ENCODE data around the gene CD22. TPM values are rescaled to one million over a fixed set of nuclear protein-coding genes. Genes with fewer than 3 reads are reported as not detected.

CD22 gene
- polyA plus RNA-seq, 1 donor (not counting 4 experiments of a cell fraction or from before 2014, with no cell fraction given), result 0.26 TPM

GRCh38 chr19:35347930-35348298, 18.9 kb downstream of the CD22 start:
- H3K4me2 ChIP-seq (ENCODE audit: control insufficient read depth, extremely low read depth, insufficient read depth, low read depth, low read length), result no peak overlapping the region
- H3K4me1 ChIP-seq (ENCODE audit: control insufficient read depth, extremely low read depth, insufficient read depth, low read length), result no peaks in the 10 kb centered on the region
- H3K36me3 ChIP-seq (ENCODE audit: control insufficient read depth in 2 of 2, extremely low read depth in 1 of 2, insufficient read depth in 2 of 2, low read length in 2 of 2), result no peaks in the 10 kb centered on the region
- FAIRE-seq, result no peak
- no peaks in the 10 kb centered on the region for H3K9me1 ChIP-seq (ENCODE audit: control insufficient read depth, extremely low read depth, insufficient read depth, low read length)
- no peak overlapping the region for H3K4me3 ChIP-seq (ENCODE audit: control insufficient read depth in 2 of 3, extremely low read depth in 1 of 3, insufficient read depth in 2 of 3, low read depth in 1 of 3, low read length in 3 of 3)
- dilution Hi-C loops (cut with MboI; ENCODE audit: extremely low pct_ligation_motif_present, low sequenced_read_pairs), result no loop called here
- TF ChIP-seq CTCF (optimal IDR thresholded peaks at IDR 0.05 in 1 of 3, IDR thresholded peaks at IDR 0.05 in 1 of 3, conservative IDR thresholded peaks at IDR 0.05 in 1 of 3; ENCODE audit: extremely low read depth in 1 of 3, insufficient read depth in 2 of 3, low read length in 3 of 3) (no peak), EZH2 (IDR thresholded peaks at IDR 0.05; ENCODE audit: low read length) (no peak)
- H2AFZ ChIP-seq (ENCODE audit: control insufficient read depth, low read length), result no peak overlapping the region
- H3K79me2 ChIP-seq (ENCODE audit: control insufficient read depth, insufficient read depth, low read length), result no peaks in the 10 kb centered on the region
- H4K20me1 ChIP-seq (ENCODE audit: control insufficient read depth, extremely low read depth, insufficient read depth, low read length), result no peaks in the 10 kb centered on the region
- no peaks in the 10 kb centered on the region for H3K9me3 ChIP-seq (ENCODE audit: control insufficient read depth, low read depth, low read length)
- H3K27ac ChIP-seq (ENCODE audit: control insufficient read depth, insufficient read depth, low read length), result no peak overlapping the region
- no peak for DNase-seq (ENCODE audit: low read depth, low spot score)
- H3K9ac ChIP-seq (ENCODE audit: control insufficient read depth, extremely low read depth, insufficient read depth, low read length), result no peak overlapping the region
- H3K27me3 ChIP-seq (ENCODE audit: control insufficient read depth, extremely low read depth, insufficient read depth, low read length), result peaks cover 25% of the 10 kb centered on the region

- H3K79me2 ChIP-seq (ENCODE audit: control insufficient read depth, insufficient read depth, low read length), result no peaks in the 10 kb centered on the region
- H3K27me3 ChIP-seq (ENCODE audit: control insufficient read depth, extremely low read depth, insufficient read depth, low read length), result peaks cover 25% of the 10 kb centered on the region
- TF ChIP-seq EZH2 (IDR thresholded peaks at IDR 0.05; ENCODE audit: low read length) (no peak), CTCF (optimal IDR thresholded peaks at IDR 0.05 in 1 of 3, IDR thresholded peaks at IDR 0.05 in 1 of 3, conservative IDR thresholded peaks at IDR 0.05 in 1 of 3; ENCODE audit: extremely low read depth in 1 of 3, insufficient read depth in 2 of 3, low read length in 3 of 3) (no peak)
- H3K9me3 ChIP-seq (ENCODE audit: control insufficient read depth, low read depth, low read length), result no peaks in the 10 kb centered on the region
- FAIRE-seq, result no peak
- H4K20me1 ChIP-seq (ENCODE audit: control insufficient read depth, extremely low read depth, insufficient read depth, low read length), result no peaks in the 10 kb centered on the region
- dilution Hi-C loops (cut with MboI; ENCODE audit: extremely low pct_ligation_motif_present, low sequenced_read_pairs), result no loop called here
- H3K27ac ChIP-seq (ENCODE audit: control insufficient read depth, insufficient read depth, low read length), result no peak overlapping the region
- H3K4me1 ChIP-seq (ENCODE audit: control insufficient read depth, extremely low read depth, insufficient read depth, low read length), result no peaks in the 10 kb centered on the region
- H3K9ac ChIP-seq (ENCODE audit: control insufficient read depth, extremely low read depth, insufficient read depth, low read length), result no peak overlapping the region
- H3K4me2 ChIP-seq (ENCODE audit: control insufficient read depth, extremely low read depth, insufficient read depth, low read depth, low read length), result no peak overlapping the region
- no peaks in the 10 kb centered on the region for H3K36me3 ChIP-seq (ENCODE audit: control insufficient read depth in 2 of 2, extremely low read depth in 1 of 2, insufficient read depth in 2 of 2, low read length in 2 of 2)
- H3K4me3 ChIP-seq (ENCODE audit: control insufficient read depth in 2 of 3, extremely low read depth in 1 of 3, insufficient read depth in 2 of 3, low read depth in 1 of 3, low read length in 3 of 3), result no peak overlapping the region
- H2AFZ ChIP-seq (ENCODE audit: control insufficient read depth, low read length), result no peak overlapping the region
- DNase-seq (ENCODE audit: low read depth, low spot score), result no peak
- no peaks in the 10 kb centered on the region for H3K9me1 ChIP-seq (ENCODE audit: control insufficient read depth, extremely low read depth, insufficient read depth, low read length)
These were observed 20.1 kb downstream of the CD22 start for GRCh38 chr19:35348911-35349611.

Measured in keratinocyte (primary cell).